ENCODE measurements around the gene ROCK2.

DNA sequence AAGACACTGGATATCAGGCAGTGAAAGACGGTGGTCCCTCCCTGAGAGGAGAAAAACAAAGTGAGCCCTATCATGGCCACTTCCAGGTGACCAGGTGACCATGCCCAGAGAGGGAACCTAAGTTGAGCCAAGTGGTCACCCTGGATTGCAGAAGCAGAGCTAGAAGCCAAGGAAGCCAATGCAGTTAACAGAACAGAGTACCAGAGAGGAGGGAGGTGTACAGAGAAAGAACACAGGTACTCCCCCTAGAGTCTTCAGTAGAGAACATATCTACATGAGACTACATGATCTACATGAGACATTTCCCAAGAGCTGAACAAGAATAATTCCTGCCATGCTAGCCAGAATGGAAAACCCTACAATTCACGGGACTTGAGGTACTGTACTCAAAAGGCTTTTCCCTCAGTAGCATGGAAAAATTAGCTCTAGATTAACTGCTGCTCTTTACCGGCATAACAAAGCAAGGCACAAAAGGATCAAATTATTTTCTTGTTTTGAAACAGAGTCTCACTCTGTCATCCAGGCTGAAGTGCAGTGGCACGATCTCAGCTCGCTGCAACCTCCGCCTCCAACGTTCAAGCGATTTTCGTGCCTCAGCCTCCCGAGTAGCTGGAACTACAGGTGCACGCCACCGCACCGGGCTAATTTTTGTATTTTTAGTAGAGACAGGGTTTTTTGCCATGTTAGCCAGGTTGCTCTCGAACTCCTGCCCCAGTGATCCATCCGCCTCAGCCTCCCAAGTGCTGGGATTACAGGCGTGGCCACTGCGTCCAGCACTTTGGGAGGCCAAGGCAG lies 23.5 kb downstream of the ROCK2 start:
- TF ChIP-seq, protein P1, sequence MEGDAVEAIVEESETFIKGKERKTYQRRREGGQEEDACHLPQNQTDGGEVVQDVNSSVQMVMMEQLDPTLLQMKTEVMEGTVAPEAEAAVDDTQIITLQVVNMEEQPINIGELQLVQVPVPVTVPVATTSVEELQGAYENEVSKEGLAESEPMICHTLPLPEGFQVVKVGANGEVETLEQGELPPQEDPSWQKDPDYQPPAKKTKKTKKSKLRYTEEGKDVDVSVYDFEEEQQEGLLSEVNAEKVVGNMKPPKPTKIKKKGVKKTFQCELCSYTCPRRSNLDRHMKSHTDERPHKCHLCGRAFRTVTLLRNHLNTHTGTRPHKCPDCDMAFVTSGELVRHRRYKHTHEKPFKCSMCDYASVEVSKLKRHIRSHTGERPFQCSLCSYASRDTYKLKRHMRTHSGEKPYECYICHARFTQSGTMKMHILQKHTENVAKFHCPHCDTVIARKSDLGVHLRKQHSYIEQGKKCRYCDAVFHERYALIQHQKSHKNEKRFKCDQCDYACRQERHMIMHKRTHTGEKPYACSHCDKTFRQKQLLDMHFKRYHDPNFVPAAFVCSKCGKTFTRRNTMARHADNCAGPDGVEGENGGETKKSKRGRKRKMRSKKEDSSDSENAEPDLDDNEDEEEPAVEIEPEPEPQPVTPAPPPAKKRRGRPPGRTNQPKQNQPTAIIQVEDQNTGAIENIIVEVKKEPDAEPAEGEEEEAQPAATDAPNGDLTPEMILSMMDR (IDR thresholded peaks at IDR 0.05) = peak; percentile 15
- no peak for TF ChIP-seq EZH2 (IDR thresholded peaks at IDR 0.05)
- no peak for TF ChIP-seq EZH2phosphoT487 (IDR thresholded peaks at IDR 0.05)

Data from neural progenitor cell (in vitro differentiated cells).